NCI-H69 (cell line): Measurements from ENCODE around the gene KDELR3.
A peak's percentile ranks its signal among the peaks of the same experiment; 100 is the strongest.

Source experiments
- DNase-seq: peaks from one replicate; lab custom pipeline; 2025; lab: John Stamatoyannopoulos, UW

KDELR3 gene

GRCh38 chr22:38523029-38523428, 55.1 kb downstream of the KDELR3 start:
- no peak for DNase-seq

- no peak for DNase-seq
Measured at GRCh38 chr22:38523479-38523878, 55.6 kb downstream of the KDELR3 start.

GRCh38 chr22:38524429-38524828, 56.5 kb downstream of the KDELR3 start:
- DNase-seq = no peak

GRCh38 chr22:38531251-38531938, 63.5 kb downstream of the KDELR3 start:
- peak; percentile 11 for DNase-seq
